GM18502 (cell line): ENCODE measurements around the gene ENOSF1.
"Not testable (repeated sequence)": the region's sequence is repeated elsewhere in the genome, so short reads cannot be mapped to it uniquely, and the experiment has no call there.

Source experiments
- ATAC-seq: cut with Tn5 transposase; IDR thresholded peaks from one replicate; pipeline ENCODE4 v1.9.1; 2021; ENCODE audit warnings: mild to moderate bottlenecking; ENCODE audit not compliant: unreplicated experiment, poor library complexity

The ENOSF1 gene

DNA sequence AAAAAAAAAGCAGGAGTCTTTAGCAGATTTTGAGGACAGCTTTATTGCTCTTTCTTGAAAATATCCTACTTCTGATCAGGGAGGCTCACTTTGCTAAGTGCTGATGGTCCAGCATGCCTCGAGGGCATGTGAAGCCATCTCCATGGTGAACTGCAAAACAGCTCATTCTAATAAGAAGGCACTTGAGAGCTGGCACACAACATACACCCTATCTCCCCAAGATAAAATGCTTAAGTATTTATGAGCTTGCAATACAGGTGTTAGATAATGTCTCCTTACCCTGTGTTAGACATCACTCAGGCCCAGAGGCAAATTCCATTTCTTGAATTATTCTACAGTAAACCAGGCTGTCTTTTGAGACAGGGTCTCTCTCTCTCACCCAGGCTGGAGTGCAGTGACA, 2.7 kb downstream of the ENOSF1 start:
- no peak for ATAC-seq

DNA sequence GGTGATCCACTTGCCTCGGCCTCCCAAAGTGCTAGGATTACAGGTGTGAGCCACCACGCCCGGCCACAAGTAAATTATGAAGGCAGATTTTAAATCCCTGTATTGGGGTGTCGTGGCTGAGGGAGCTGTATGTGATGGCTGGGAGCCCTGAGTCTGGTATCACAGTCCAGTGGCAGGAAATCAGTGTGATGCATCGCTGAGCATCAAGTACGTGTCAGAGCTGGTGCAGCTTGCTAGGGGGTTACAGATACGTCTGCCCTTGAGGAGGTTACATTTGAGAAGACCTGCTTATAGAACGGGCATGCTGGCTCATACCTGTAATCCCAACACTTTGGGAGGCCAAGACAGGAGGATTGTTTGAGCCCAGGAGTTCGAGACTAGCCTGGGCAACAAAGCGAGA, 4.3 kb downstream of the ENOSF1 start:
- no peak for ATAC-seq

DNA sequence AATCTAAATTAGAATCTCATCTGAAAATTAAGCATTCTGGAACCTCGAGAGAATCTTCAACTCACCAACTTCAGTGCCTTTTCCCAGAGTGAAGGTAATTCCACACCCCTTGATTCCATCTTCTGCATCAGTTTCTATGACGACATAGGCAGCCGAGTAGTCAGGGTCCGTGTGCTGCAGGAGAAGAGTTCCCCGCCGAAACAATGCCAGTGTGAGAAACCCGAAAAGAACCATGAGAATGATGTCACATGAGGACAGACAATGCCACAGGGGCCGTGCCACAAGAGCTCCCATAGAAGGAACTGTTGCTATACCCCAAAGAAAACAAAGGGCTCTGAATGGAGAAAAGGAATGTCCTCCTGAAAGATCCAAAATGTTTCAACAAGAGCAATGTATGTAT, 6.0 kb downstream of the ENOSF1 start:
- no peak for ATAC-seq

DNA sequence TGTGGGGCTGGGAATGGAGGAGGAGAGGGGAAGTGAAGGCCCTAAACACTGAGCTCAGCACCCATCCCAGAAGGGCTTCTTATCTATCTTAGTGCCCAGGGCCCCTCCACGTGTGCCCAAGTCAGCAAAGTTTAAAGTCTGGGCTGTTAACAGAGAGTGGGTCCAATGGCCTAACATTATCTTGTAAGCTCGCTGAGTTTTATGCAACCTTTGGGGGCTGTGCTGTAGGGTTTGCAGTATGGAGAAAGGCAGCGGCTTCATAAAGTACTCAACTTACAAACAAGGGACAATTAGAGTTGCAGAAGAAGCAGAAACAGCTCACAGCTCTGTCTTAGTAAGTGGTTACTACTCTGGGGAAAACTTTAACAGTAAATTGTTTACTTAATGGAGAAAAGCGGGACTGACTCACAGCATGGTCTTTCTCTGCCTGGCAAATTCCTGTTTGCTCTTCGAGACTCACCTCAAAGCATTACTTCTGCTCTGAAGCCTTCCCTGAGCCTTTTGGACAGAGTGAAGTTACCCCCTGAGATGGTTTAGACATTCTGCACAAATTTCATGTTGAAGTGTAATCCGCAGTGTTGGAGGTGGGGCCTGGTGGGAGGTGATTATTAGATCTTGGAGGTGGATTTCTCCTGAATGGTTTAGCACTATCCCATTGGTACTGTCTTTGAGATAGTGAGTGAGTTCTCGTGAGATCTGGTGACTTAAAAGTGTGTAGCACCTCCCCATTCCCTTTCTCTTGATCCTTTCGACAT, 9.0 kb downstream of the ENOSF1 start:
- no peak for ATAC-seq

DNA sequence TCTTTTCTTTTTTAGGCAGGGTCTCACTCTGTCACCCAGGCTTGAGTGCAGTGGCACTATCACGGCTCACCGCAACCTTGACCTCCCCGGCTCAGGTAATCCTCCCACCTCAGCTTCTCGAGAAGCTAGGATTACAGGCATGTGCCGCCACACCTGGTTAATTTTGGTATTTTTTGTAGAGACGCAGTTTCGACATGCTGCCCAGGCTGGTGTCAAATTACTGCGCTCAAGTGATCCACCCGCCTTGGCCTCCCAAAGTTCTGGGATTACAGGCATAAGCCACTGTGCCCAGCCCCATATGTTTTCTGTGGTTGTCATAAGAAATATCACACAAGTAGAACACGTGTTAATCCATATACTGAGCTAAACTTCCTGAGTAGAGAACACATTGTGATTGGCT, 14.6 kb downstream of the ENOSF1 start:
- ATAC-seq = no peak

DNA sequence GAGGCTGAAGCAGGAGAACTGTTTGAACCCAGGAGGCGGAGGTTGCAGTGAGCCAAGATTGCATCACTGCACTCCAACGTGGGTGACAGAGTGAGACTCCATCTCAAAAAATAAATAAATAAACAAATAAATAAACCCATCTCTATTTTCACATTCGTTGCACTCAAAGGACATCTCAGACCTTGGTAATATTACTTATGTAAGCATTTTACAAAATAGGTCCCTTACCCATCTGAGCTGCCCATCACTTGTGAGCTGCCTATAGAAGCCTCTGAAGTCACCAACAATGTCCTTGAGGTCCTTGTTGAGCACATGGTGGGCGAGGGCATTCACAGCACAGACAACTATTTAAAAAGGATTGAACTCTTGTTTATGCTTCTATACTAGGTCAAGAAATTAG, 15.4 kb downstream of the ENOSF1 start:
- ATAC-seq = no peak

DNA sequence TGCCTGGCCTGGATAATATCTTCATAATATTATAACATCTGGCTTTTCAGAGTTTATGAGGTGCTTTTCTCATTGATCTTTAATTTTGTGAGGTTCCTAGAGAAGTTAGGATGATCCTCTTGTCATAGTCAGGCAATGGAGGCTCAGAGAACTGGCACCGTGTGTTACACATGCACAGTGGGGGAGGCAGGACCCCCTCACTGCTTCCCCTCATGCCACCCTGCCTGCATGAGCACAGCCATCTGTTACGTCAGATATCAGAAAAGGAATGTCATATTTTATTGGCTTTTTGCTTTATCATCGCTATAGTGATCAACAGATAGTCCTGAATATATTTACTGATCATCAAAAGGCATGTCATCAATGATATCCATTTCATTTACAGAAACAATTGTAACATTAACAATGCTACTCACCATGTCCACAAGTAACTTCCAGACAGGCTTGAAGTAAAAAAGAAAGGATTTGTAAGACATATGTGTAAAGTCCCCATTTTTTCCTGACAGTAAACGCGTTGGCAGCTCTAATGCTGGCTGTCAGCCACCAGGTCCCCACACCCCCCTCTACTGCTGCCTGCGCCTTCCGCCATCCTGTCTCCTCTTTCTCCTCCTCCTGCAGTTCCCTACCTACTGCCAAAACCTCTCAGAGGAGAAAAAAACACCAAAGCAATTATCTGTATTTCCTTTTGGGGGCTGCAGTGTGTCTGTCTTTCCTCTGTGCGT, 18.8 kb downstream of the ENOSF1 start:
- no peak for ATAC-seq

DNA sequence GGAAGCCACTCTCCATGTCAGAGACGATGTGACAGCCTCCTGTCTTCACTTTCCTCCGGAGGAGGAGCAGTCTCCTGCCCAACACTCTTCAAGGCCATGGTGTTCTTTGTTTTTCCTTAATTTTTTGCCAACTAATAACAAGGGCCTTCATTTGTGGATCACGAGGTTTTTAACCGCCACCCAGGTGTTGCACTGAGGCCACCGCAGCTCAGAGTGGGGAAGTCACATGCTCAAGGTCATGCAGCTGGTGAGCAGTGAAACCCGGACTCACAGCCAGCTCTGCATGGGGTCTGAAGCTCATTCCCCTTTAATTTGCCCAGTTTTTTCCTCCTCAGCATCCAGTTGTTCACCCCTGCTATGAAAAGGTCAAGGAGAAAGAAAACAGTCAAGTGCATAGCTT, 19.6 kb downstream of the ENOSF1 start:
- ATAC-seq = no peak

DNA sequence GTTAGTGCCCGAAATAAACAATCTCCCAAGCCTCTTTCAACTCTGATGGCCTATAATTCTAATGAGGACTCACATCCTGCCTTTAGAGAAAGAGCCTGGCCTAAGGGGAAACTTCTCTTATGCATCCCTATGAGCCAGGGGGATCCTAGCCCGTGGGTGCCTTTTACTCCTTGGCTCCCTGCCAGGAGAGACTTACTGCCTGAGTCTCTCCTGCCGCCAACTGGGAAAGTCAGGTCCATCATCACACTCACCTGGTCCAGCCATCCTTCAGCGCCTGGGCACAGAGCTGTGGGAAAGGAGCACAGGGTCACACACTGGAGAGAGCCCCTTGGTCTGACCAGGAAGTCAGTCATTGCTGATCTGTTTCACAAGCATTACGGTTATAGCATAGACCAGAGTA, 24.1 kb downstream of the ENOSF1 start:
- ATAC-seq = no peak

DNA sequence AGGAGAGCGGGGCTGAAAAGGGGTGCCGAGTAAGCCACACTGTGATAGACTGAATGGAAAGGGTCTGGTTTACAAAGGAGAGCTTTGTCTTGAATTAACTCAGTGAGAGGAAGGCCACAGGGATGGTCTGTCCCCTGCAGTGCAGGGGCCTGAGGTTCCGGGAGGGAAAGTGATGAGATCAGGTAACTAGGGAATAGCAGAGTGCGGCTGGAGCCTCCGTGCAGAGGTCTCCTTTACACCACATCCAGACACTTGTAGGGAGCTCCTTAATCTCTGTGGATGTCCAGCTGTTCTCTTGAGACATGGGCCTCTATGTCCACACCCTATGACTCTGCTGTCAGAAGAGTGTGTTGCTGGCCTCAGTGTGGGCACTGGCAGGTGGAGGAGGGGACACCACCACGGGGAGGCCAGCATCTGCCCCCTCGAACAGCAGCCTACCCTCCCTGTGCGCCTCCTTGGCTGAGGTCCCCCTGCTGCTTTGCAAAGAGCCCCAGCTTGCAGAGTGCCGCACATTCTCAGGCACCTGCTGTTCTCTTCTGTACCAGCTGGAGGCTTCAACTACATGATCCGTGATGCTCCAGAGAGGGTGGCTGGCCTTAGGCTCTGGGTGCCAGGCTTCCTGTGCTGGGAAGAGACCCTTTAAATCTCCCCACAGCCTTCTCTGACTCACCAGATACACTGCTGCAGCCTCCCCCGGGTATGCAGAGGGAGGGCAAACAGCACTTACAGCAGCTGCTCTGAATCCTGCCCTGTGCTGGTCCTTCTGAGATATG, 25.9 kb downstream of the ENOSF1 start:
- ATAC-seq = no peak

DNA sequence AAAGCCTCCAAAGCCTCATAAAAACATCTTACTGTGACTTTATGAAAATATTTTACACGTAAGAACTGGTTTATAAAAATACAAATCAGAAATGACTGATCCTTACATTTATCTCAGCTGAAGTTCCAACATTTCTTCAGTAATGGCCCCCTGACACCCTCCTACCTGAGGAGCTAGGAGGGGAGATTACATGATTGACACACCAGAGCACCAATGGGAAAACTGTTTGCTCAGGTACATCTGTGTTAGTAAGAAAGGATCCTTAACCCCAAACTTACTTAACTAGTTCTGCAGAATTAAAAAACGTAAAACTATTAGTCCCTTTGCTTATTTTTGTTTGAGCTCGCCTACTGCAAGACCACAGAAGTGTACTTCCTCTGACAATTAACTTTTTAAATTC, 27.0 kb downstream of the ENOSF1 start:
- no peak for ATAC-seq

DNA sequence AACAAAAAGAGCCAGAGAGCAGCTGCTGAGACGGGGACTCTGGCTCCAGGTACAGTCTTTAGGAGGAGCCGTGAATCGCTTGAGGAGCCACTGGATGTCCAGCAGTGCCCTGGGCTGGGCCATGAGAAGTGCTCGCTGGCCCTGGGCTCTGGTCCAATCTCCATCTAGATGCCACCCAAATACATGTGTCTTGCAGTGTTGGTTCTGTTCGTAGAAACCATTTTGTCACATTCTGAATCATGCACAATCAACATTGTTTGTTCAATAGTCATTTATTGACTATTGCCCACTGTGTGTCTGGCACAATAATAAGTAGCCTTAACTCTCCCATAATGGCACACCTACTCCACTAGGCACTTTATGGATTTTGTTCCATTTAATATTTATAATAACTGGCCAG, 28.9 kb downstream of the ENOSF1 start:
- no peak for ATAC-seq

DNA sequence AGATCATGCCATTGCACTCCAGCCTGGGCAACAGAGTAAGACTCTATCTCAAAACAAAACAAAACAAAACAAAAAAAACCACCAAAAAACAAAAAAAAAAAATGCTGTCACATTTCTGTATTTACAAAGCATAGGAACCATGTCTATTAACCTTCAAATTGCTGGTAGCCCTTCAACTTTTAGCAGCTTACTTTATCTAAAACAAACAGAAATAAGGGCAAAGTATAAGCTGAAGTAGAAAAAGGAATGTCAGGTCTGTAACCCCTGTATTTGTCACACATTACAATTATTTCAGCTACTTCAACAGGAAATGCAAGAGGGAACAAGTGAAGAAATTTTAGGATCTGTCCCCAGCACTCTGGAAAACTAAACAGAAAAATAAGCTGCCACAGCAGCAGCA, 29.6 kb downstream of the ENOSF1 start:
- ATAC-seq = no peak

DNA sequence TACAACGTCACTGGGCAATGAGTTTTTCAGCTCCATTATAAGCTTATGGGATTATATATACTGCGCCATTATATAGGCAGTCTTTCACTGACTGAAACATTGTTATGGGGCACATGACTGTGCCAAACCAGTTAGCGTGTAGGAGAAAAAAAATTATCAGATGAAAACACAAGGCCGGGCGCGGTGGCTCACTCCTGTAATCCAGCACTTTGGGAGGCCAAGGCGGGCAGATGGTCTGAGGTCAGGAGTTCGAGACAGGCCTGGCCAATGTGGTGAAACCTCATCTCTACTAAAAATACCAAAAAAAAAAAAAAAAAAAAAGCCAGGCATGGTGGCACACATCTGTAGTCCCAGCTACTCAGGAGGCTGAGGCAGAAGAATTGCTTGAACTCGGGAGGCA, 30.0 kb downstream of the ENOSF1 start:
- ATAC-seq = not testable (repeated sequence)

DNA sequence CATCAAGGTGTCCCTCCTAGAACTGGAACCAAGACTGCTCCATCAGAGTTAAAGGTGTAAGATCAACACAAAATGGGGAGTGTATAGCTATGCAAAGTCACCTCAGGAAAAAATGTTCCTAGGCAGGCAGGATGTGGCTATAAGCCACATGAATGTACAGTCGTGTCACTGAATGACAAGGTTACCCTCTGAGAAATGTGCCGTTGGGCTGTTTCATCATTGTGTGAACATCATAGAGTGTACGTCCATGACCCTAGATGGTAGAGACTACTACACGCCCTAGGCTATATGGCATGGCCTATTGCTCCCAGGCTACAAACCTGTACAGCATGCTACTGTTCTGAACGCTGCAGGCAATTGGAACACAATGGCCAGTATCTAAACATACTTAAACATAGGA, 30.4 kb downstream of the ENOSF1 start:
- no peak for ATAC-seq

DNA sequence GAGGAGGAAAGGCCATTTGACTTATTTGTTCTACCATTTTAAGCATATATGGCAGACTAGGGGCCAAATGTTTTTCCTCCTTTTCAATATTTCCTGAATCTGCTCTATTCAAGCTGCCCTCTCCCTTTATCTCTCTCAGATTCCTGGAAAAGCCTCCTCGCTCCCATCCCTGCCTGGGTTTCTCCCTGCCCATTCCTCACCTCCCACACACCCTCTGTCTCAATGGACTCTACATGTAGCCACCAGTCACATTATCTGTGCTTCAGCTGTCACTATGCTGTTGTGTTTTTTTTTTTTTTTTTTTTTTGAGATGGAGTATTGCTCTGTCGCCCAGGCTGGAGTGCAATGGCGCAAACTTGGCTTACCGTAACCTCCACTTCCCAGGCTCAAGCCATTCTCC, 32.0 kb downstream of the ENOSF1 start:
- no peak for ATAC-seq

DNA sequence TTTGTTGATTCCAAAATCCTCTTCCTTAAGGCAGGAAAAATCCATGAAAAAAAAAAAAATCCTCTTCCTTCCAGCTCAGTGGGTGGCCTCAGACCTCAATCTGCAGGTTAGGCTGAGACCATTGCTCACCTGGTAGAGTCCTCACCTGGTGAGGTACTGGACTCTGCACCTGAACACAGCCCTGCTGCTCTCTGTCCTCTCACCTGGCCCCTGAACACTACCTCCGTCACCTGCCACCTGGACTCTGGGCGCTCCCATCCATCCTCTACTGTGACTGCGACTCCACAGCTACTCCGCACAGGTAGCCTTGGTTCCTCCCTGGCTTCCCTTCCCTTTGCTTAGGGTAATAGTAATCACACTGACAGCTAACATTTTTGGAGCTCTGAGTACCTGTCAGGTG, 32.9 kb downstream of the ENOSF1 start:
- no peak for ATAC-seq

DNA sequence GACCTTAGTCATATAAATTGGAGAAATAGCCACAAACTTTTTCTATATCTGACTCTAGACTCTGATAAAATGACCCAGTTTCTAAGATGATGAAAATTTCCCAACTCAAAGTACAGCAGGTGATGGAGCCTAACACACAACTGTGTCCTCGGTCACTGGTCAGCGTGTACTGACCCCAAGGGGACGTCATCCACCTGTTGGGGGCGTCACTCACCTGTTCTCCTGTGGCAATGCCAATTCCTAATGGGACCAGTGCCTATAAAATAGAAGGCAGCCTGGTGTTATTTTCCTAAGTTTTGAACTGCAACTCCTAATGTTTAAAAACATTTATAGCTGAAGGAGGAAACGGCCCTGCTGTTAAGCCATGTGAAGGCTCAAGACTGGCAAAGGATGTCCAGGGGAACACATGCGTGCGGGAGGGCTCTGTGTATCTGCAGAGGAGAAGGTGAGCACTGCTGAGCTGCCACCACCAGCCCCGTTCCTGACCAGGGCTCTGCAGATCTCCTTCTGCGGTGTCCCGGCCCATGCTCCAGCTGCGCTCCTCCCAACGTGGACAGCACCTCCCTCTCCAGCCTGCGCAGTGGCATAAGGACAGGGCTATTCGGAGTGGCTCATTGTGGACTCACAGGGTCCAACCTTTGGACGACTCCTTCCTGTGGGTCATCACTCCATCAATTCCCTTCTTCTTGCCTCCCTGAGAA, 33.8 kb downstream of the ENOSF1 start:
- ATAC-seq = no peak

DNA sequence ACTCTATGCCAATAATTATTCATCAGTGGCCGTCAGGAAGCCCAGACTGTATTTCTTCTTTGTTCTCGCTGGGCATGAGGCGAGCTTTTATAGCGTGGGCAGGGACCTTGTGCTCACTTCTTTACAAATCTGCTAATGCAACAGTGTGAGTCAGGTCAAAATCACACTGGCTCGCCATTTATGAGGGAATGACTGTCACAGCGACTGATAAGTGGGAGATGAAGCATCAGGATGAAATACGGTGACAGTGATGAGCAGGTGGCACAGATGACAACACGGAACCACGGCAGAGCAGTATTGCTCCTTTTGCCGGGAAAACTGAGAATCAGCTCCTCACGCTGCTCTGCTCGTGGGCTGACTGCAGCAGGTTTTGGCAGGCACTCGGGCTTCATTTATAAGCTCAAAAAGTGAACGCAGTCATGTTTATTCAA, 34.5 kb downstream of the ENOSF1 start:
- ATAC-seq = no peak

DNA sequence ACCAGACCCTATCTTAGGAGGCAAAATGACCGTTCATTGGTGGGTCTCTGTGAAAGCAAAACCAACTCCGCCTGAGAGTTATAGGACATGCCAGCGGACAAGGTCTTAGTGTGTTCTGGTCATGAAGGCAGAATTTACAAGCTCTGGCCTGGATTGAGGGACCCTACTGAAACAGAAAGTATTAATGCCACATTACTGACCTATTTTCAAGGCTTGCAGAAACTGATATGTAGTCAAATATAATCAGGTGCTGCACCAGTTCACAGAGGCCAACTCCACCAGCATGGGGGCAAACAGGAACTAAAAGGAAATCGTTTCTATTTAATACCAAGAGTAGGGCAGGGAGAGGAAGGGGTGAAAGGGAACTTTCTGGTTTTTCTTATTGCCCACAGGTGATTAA, 35.3 kb downstream of the ENOSF1 start:
- no peak for ATAC-seq

DNA sequence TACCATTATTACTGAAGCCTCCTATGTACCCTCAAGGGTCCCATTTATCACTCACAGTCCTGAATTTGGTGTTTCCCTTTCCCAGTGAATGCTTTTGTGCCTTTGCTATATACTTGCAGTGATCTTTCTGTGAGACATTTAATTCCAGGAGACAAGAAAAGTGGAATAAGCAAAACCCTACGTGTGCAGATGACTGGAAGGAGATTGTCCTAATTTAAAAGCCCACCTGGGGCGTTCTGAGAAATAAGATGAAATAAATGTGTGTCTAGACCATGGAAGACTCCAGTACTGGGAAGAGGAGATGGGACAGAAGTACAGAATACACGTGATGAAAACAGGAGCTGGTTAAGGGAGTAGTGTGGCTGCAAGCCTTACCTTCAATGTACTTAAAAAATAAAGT, 35.7 kb downstream of the ENOSF1 start:
- ATAC-seq = no peak
